ENCODE results near the gene EHD2.
A peak's percentile ranks its signal among the peaks of the same experiment; 100 is the strongest.
"Not testable (repeated sequence)": the region's sequence is repeated elsewhere in the genome, so short reads cannot be mapped to it uniquely, and the experiment has no call there.

The EHD2 gene

DNA sequence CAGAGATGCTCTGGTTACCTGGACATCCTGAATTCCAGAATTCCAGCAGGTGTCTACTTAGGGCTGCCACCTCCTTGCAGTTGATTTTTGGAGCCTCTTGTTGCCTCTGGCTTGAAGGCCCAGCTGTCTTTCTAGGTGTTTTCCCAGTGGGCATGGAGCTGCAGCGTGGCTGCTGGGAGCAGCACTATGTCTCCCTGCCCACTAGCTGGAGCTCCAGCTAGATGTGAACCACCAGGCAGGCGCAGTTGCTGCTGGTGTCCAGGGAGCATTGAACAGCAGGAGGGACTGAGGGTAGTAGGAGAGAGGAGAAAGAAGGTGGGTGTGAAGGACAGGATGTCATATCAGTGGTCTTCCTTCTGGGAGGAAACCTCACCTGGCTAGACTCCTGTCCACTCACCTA lies 55.4 kb downstream of the EHD2 start:
- no peak for DNase-seq (ENCODE audit: low spot score)

DNA sequence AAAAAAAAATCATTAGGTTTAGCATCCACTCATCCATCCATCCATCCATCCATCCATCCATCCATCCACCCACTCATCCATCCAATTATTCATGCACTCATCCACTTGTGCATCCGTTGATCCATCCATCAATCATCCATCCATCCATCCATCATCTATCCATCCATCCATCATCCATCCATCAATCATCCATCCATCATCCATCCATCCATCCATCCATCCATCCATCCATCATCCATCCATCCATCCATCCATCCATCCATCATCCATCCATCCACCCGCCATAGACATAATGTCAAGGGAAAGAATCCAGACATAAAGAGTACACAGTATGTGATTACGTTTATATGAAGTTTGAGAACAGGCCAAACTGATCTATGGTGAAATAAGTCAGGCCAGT lies 56.3 kb downstream of the EHD2 start:
- DNase-seq (ENCODE audit: low spot score): no peak

GRCh38 chr19:47771291-47771690 lies 58.1 kb downstream of the EHD2 start:
- DNase-seq (ENCODE audit: low spot score): not testable (repeated sequence)

DNA sequence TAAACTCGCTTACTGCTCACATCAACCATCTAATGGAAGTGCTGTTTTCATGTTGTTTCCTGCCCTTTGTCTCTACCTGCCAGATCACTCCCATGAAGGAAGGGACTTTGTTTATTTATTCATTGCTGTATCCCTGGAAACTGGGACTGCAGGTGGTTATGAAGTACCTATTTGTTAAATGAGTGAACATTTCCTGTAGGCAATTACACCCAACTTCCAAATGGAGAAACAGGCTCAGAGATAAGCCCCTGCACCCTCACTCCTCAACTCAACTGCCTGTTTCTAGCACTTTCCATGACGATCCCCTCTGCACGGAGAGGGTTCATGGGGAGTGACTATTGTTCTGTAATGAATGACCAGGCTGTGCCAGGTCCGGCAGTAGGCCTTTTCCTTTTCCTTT lies 63.3 kb downstream of the EHD2 start:
- no peak for DNase-seq (ENCODE audit: low spot score)

DNA sequence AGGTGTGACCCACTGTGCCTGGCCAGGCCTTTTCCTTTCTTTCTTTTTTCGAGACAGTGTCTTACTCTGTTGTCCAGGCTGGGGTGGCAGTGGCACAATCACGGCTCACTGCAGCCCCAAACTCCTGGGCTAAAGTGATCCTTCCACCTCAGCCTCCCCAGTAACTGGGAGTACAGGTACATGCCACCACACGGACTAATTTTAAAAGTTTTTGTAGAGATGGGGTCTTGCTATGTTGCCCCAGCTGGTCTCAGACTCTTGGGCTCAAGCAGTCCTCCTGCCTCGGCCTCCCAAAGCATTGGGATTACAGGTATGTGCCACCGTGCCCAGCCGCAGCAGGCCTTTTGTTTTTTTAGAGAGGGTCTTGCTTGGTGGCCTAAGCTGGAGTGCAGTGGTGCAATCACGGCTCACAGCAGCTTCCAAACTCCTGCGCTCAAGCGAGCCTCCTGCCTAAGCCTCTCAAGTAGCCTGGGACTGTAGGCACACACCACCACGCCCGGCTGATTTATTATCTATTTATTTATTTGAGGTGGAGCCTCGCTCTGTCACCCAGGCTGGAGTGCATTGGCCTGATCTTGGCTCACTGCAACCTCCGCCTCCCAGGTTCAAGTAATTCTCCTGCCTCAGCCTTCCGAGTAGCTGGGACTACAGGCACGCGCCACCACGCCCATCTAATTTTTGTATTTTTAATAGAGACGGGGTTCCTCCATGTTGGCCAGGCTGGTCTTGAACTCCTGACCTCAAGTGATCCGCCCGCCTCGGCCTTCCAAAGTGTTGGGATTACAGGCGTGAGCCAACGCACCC lies 64.2 kb downstream of the EHD2 start:
- not testable (repeated sequence) for DNase-seq (ENCODE audit: low spot score)

GRCh38 chr19:47778049-47778953 lies 65.1 kb downstream of the EHD2 start, which contains the start of gene SELENOW:
TSS of gene SELENOW (plus strand) at chr19:47778703. CDS start at chr19:47778786, 83 bp downstream.
- peak; percentile 43 for DNase-seq (ENCODE audit: low spot score)

DNA sequence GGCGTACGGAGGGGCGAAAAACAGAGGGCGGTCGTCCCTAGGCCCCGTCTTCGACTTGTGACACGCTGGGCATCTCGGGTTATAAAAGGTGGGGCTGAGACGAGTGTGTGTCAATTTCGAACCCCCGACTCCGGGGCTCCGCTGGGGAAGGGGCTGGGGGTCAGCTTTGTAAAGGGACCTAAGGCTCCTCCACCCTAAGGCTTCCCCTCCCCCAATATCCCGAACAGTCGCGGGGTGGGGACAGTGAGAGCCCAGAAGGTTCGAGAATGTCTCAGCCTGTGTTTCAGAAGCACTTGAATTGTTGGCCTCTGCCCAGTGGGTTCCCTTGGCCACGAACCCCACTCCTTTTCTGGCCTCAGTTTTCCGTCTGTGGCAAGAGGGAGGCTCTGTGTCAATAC lies 65.7 kb downstream of the EHD2 start:
- no peak for DNase-seq (ENCODE audit: low spot score)

DNA sequence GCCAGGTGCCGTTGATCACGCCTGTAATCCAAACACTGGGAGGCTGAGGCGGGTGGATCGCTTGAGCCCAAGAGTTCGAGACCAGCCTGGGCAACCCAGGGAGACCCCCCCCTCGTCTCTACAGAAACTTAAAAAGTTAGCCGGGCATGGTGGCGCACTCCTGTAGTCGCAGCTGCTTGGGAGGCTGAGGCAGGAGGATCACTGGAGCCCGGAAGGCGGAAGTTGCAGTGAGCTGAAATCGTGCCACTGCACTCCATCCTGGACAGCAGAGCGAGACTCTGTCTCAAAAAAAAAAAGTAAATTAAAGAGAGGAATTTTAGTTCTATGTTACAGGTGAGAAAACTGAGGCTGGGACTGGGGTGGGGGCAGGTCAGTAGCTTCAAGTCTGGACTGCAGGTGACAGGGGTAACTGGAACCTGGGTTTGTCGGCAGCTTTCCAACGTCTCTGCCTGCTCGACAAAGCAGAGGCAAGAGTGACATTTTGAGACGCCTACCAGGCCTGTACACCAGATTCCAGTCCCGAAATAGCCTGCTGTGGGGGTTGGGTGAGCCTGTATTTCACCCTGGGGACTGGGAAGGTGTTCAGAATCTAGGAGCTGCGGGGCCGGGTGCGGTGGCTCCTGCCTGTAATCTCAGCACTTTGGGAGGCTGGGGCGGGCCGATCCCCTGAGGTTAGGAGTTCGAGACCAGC lies 66.4 kb downstream of the EHD2 start:
- DNase-seq (ENCODE audit: low spot score): no peak

DNA sequence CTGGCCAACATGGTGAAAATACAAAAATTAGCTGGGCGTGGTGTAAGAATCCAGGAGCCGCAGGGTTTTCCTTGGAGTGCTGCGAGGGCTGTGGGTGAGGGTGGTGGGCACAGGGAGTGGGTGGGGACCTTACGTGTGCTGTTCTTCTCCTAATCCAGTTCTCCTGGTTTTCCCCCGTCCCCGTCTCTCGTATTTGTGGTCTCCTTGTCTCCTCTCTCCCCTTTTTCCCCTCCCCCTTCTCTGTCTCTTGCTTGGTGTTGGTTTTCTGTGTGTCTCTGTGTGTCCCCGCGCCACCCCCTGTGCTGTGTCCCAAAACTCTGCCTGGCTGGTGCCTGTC lies 67.0 kb downstream of the EHD2 start:
- DNase-seq (ENCODE audit: low spot score): no peak

GRCh38 chr19:47781590-47782262 lies 68.5 kb downstream of the EHD2 start:
- DNase-seq (ENCODE audit: low spot score): no peak

- DNase-seq (ENCODE audit: low spot score): no peak
These were observed 73.3 kb downstream of the EHD2 start for GRCh38 chr19:47786566-47786965.

- not testable (repeated sequence) for DNase-seq (ENCODE audit: low spot score)
These were observed 74.1 kb downstream of the EHD2 start for GRCh38 chr19:47787307-47787706.

DNA sequence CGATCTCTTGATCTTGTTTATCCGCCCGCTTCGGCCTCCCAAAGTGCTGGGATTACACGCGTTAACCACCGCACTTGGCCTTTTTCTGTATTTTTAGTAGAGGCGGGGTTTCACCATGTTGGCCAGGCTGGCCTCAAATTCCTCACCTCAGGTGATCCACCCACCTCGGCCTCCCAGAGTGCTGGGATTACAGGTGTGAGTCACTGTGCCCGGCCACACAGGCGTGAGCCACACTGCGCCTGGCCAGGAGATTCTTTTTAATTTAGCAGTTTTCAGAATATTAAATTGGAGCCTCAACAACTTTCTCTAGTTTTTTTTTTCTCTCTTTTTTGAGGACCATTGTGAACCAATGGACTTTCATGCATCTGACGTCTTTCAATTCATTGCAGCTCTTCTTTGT lies 76.6 kb downstream of the EHD2 start:
- not testable (repeated sequence) for DNase-seq (ENCODE audit: low spot score)

- peak; percentile 81 for DNase-seq (ENCODE audit: low spot score)
These were observed 77.2 kb downstream of the EHD2 start for GRCh38 chr19:47790398-47790814.

- no peak for DNase-seq (ENCODE audit: low spot score)
These were observed 79.4 kb downstream of the EHD2 start for GRCh38 chr19:47792616-47793015.

Data from NAMALWA (cell line).